VCaP (cell line): ENCODE results near the gene RNF150.

ENCODE experiments used
- H3K27ac ChIP-seq: fragments of 450-650 bp; 2 replicates; pipeline ENCODE4 v1.5.1; 2017
- CTCF ChIP-seq: fragments of 450-650 bp; conservative IDR thresholded peaks from 2 replicates; pipeline ENCODE4 v1.5.1; 2017; ENCODE audit warnings: mild to moderate bottlenecking, moderate library complexity

Gene RNF150

GRCh38 chr4:140854168-140854567 lies 279.1 kb downstream of the RNF150 start:
- no peak overlapping the region for H3K27ac ChIP-seq
- TF ChIP-seq CTCF, result no peak

- no peak for TF ChIP-seq CTCF
- H3K27ac ChIP-seq, result no peak overlapping the region
These were observed 281.5 kb downstream of the RNF150 start for GRCh38 chr4:140851804-140852203.

GRCh38 chr4:140851032-140851636 lies 282.1 kb downstream of the RNF150 start:
- peak; percentile 76 for TF ChIP-seq CTCF
- no peak overlapping the region for H3K27ac ChIP-seq

- H3K27ac ChIP-seq, result no peak overlapping the region
- no peak for TF ChIP-seq CTCF
These were observed 283.7 kb downstream of the RNF150 start for GRCh38 chr4:140849526-140849925.

- TF ChIP-seq CTCF, result no peak
- H3K27ac ChIP-seq, result no peak overlapping the region
These were observed 286.5 kb downstream of the RNF150 start for GRCh38 chr4:140846736-140847135.

- H3K27ac ChIP-seq, result no peak overlapping the region
- no peak for TF ChIP-seq CTCF
These were observed 289.2 kb downstream of the RNF150 start for GRCh38 chr4:140844061-140844460.

- TF ChIP-seq CTCF, result no peak
- H3K27ac ChIP-seq, result no peak overlapping the region
These were observed 292.1 kb downstream of the RNF150 start for GRCh38 chr4:140841186-140841585.
